NAMALWA (cell line): ENCODE data around the gene GRM7.

ENCODE experiments used
- DNase-seq: peaks from one replicate; pipeline ENCODE4 v3.0.0-alpha.2; 2015; ENCODE audit warnings: low spot score

The GRM7 gene

GRCh38 chr3:7504886-7505775 lies 644.2 kb downstream of the GRM7 start:
- DNase-seq = no peak

GRCh38 chr3:7506606-7507180 lies 645.8 kb downstream of the GRM7 start:
- DNase-seq = no peak

GRCh38 chr3:7508821-7509220 lies 647.9 kb downstream of the GRM7 start:
- DNase-seq = no peak

DNA sequence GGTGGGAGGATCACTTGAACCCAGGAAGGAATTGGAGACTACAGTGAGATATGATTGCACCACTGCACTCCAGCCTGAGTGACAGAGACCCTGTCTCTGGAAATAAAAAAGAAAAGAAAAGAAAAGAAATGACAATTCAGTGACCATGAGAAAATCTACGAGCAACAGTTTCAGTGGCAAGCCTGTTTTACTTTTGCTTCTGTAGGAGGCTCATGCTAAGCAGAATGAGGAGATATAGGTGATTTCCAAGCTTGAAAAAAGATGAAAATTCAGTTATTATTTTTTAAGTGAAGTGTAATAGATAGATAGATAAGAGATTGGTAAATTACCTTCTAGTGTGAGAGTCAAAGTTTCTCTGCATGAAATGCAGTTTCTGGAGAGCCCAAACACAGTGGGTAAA lies 651.1 kb downstream of the GRM7 start:
- no peak for DNase-seq

- DNase-seq = no peak
Measured at GRCh38 chr3:7518026-7518425, 657.1 kb downstream of the GRM7 start.

DNA sequence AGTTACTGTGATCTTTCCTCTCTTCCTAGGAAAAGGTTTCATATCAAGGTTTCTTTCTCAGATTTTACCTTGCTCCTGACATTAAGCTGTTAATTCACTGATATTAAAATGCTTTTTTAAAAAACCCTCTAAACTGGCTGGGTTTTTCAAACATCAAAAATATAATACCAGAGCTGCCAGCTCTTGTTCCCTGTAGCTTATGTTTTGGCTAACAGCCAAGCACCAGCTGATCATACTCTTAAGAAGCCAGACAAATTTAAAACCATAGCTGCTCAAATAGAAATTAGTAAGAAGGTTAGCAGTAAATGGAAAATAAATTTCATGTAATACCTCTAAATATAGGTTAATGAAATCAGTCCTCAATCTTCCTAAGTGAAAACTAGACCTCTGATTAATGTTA lies 657.5 kb downstream of the GRM7 start:
- no peak for DNase-seq

DNA sequence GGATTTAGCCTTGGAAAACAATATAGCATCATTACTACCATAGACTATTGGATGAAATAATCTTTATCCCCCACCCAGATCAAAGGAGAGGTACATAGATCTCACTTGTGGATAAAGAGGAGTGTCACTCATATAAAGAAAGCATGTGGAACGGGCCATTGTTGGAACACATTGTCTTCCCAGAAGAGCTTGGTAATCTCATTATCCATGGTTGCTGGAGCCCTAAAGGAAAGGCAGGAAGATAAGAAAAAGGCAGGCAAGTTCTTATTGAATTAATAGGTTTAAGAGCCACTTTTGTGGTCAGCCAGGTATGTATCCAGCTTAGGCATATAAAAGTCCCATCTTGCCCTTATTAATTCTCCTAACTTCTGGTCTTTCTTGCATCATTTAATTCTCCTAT lies 659.1 kb downstream of the GRM7 start:
- no peak for DNase-seq

- no peak for DNase-seq
Measured at GRCh38 chr3:7520593-7520992, 659.7 kb downstream of the GRM7 start.

- DNase-seq = no peak
Measured at GRCh38 chr3:7536510-7536909, 675.6 kb downstream of the GRM7 start.

- DNase-seq = no peak
Measured at GRCh38 chr3:7536921-7537320, 676.0 kb downstream of the GRM7 start.

GRCh38 chr3:7543294-7543880 lies 682.5 kb downstream of the GRM7 start:
- DNase-seq = no peak

- DNase-seq = no peak
Measured at GRCh38 chr3:7545334-7545733, 684.4 kb downstream of the GRM7 start.

- DNase-seq = peak; percentile 6
Measured at GRCh38 chr3:7546253-7546652, 685.3 kb downstream of the GRM7 start.

GRCh38 chr3:7547826-7548225 lies 686.9 kb downstream of the GRM7 start:
- no peak for DNase-seq

- DNase-seq = no peak
Measured at GRCh38 chr3:7562892-7563291, 702.0 kb downstream of the GRM7 start.

DNA sequence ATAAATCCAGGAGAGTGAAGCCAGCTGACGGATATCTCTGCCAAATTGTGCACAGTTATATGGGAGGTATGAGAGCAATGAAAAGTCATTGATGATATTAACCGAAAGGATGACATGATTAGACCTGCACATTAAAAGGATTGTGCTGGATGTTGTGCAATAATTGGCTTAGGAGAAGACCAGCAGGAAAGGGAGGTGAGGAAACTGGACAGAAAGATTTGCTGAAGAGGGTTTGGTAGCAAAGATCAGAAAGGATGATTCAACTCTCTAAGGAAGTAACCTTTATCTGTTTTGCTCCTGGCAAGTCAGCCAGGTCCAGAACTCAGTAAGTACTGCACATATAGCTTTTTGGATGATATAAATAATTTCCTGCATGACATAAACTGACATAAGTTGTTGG lies 704.7 kb downstream of the GRM7 start:
- no peak for DNase-seq

DNA sequence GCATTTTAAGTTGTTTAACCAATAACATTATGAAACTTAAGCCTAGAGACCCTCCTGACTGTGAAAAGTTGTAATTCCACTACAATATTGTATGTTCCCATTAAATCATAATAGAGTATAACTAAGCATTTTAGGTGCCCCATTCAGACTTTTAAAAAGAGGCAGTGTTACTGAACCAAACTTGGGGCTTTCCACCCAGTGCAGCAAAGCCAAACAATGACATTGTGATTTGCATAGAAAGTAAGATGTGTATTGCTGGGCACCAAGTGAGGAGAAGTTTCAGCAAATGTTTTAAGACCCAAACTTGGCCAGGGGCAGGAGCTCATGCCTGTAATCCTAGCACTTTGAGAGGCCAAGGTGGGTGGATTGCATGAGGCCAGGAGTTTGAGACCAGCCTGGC lies 706.2 kb downstream of the GRM7 start:
- no peak for DNase-seq

- DNase-seq = no peak
Measured at GRCh38 chr3:7568526-7569184, 707.7 kb downstream of the GRM7 start.

DNA sequence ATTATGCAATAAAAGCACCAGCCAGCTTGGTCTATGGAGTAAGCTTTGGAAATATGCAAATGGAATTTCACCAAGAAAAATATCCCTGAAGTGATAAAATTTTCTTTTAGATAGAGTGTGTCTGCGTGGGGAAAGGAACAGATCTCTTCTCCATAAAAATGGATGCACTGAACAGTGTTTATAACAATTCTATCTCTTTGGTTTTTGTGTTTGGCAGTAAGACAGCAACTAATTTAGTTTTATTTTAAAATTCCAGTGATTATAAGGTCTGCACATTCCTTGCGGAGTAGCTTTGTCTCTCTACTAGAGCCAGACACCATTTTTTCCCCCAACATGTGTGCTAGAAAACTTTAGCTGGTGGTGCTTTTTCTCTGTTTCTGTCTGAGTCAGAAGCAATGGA lies 712.4 kb downstream of the GRM7 start:
- no peak for DNase-seq

DNA sequence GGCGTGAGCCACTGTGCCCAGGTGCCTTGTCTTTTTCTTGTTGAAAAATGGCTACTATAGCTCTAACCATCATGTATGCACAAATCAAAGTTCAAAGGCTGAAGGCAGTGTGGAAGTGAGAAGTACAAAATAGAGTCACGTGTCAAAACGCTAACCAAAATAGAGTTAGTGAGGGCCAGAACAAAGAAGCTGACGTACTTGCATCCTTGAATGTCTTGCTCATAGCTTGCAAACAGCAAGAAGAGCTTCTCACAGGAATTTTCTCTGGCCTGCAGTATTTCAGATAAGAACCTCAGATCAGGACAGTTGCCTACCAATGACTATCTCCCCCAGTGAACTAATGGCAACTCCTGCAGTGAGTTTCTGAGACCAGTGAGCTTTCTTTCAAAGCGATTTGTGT lies 713.5 kb downstream of the GRM7 start:
- no peak for DNase-seq

DNA sequence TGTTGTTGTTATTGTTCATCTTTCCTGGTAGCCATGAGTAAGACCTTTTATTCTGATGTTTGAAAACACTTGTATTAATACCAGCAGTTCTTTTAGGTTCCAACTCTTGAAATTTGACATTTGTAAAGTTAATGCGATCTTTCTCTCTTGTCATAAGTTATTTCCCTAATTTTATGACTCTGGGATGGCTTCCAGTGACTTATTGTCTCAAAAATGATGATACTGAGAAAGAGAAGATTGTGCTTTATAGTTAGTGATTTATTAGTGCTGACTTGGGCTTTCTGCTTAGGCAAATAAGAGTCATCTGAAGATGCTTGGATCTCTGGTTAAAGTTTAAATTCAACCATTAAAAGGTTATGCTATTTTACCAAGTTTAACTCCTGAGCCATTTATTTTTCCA lies 715.2 kb downstream of the GRM7 start:
- no peak for DNase-seq

GRCh38 chr3:7576506-7576905 lies 715.6 kb downstream of the GRM7 start:
- no peak for DNase-seq

DNA sequence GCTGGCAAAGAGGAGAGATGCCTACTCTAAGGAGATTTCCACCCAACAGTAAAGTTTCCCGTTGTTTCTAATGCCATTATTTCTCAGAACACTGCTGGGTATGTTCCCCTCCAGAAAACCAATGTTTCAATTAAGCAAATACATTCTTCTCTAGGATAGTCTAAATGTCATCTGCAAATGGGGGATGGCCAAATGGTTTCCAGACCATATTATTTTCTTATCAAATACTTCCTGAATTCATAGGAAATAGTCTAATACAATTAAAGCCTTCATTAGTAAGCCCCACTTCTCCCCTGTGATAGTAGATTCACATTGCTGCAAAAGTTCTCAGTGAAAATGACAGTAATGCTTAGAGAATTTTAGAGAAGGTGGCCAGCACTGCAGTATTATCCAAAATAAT lies 716.6 kb downstream of the GRM7 start:
- DNase-seq = no peak
